Lung (tissue), 12 donors: ENCODE results near the gene HOXD13. TPM values are rescaled to one million over a fixed set of nuclear protein-coding genes. Genes with fewer than 3 reads are reported as not detected.
A peak's percentile ranks its signal among the peaks of the same experiment; 100 is the strongest.

ENCODE experiments used
- ATAC-seq: fragments of 200-7000 bp; cut with Tn5 transposase; one replicate; pipeline ENCODE4 v1.9.1; 2020; ENCODE audit warnings: moderate number of reproducible peaks; ENCODE audit not compliant: insufficient read depth, low FRiP score
- DNase-seq, 3 donors: peaks; one replicate each; pipeline ENCODE4 v3.0.0-alpha.2; 2013 to 2017
- H3K27ac ChIP-seq, 2 donors: one replicate each; pipeline ENCODE4 v1.5.1; 2013; ENCODE audit warnings: mild to moderate bottlenecking in 2 of 2, moderate library complexity in 2 of 2, control low read depth in 1 of 2, inconsistent platforms in 1 of 2, low read depth in 1 of 2, low read length in 1 of 2
- H3K27me3 ChIP-seq, 3 donors: one replicate each; pipeline ENCODE4 v1.5.1; 2013; ENCODE audit warnings: low read length in 2 of 3; ENCODE audit not compliant: control insufficient read depth in 3 of 3, insufficient read depth in 3 of 3
- H3K36me3 ChIP-seq, 4 donors: one replicate each; pipeline ENCODE4 v1.5.1; 2013; ENCODE audit warnings: low read length in 4 of 4, mild to moderate bottlenecking in 1 of 4, moderate library complexity in 1 of 4; ENCODE audit not compliant: control insufficient read depth in 4 of 4, insufficient read depth in 4 of 4
- H3K4me1 ChIP-seq, 5 donors: one replicate each; pipeline ENCODE4 v1.5.1; 2013; ENCODE audit warnings: low read length in 5 of 5, mild to moderate bottlenecking in 2 of 5, moderate library complexity in 1 of 5; ENCODE audit not compliant: control insufficient read depth in 5 of 5, insufficient read depth in 5 of 5
- H3K4me3 ChIP-seq: one replicate; pipeline ENCODE4 v1.5.1; 2013; ENCODE audit warnings: mild to moderate bottlenecking, control low read depth, moderate library complexity
- H3K9ac ChIP-seq, 2 donors: one replicate each; pipeline ENCODE4 v1.5.1; 2013; ENCODE audit warnings: low read length in 2 of 2, control low read depth in 1 of 2; ENCODE audit not compliant: insufficient read depth in 1 of 2
- H3K9me3 ChIP-seq, 4 donors: one replicate each; pipeline ENCODE4 v1.5.1; 2013; ENCODE audit warnings: low read length in 3 of 4, mild to moderate bottlenecking in 1 of 4, moderate library complexity in 1 of 4; ENCODE audit not compliant: control insufficient read depth in 4 of 4, insufficient read depth in 3 of 4
- WGBS, 2 donors: extraction: QIAGEN DNeasy Blood & Tissue Kit; methylation state at CpG; one replicate each; pipeline ENCODE4 v1.1.7; 2013; 5-methylcytosine and 5-hydroxymethylcytosine counted together
- polyA plus RNA-seq, 2 donors: library from polyadenylated mRNA; stranded (reverse); fragments of 200-250 nt; gene quantifications; one replicate each; pipeline ENCODE4 v1.2.1, GENCODE V29; 2013
- total RNA-seq, 2 donors: library from RNA; depleted of rRNA in 1 of 2; stranded (reverse); fragments of >200 nt in 1 of 2; gene quantifications; one replicate each; pipeline ENCODE4 v1.2.1, GENCODE V29; 2014 to 2021
- TF ChIP-seq, protein P1 (sequence below): IDR thresholded peaks from 2 replicates; pipeline ENCODE4 v1.5.1; 2012; ENCODE audit warnings: mild to moderate bottlenecking; ENCODE audit errors: control extremely low read depth, extremely low read depth
- donor health status: control.
- donor health status: control.
- donor health status: Bipolar disorder and iron deficiency.
- donor health status: healthy.
- donor health status: DM: yes; HTN: yes; CAD: no.

Gene HOXD13
- total and polyA plus RNA-seq, 4 donors: not detected

DNA sequence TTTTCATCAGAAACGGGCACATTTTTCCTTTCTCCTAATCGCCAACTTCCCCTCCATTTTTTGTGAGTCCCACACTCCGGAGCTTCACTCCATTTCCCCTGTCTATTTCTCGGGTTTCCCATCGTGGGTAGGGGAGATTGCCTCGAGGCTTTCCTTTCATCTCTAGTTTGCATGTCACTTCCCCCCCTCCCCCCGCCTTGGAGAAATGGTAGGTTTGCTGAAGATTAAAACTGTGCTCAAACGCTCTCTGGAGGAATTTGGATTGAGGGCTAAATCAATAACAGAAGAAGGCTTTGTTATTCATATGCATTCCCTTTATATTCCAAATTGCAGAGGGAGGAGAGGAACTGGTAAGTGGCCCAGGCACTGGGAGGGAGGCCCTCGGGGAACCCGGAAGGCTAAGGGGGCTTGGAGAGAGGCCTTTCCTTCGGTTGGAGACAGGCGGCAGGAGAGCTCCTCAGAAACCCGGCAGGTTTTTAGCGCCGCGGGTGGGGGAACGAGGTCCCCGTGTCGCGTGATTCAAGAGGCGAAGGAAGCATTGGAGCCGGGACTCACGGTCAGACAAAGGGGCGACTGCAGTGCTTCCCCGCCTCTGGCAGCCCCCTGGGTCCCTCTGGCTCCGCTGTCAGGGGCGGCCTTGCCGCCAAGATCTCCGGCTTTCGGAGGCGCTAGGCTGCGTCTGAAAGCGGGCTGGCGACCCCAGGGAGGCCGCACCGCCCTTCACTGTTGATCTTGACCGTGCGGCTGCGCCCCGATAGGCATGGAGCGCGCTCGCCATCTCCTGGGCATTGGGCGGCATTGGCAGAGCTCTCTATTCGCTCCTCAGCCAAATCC is 4.7 kb downstream of the HOXD13 start:
- 2 to 3% methylated on average over 45 of the region's 45 CpGs for WGBS, 2 donors
- Histone ChIP-seq H3K9ac (no peak overlapping the region), H3K27ac (no peak overlapping the region), H3K27me3 (peaks cover 25 to 93% (median 86%) of the 10 kb centered on the region in 3 donors), H3K36me3 (no peaks in the 10 kb centered on the region), H3K4me1 (peaks cover 0 to 22% (median 15%) of the 10 kb centered on the region in 5 donors), H3K9me3 (peaks cover 0 to 14% (median 0%) of the 10 kb centered on the region in 4 donors), H3K4me3 (no peak overlapping the region)
- TF ChIP-seq, protein P1, sequence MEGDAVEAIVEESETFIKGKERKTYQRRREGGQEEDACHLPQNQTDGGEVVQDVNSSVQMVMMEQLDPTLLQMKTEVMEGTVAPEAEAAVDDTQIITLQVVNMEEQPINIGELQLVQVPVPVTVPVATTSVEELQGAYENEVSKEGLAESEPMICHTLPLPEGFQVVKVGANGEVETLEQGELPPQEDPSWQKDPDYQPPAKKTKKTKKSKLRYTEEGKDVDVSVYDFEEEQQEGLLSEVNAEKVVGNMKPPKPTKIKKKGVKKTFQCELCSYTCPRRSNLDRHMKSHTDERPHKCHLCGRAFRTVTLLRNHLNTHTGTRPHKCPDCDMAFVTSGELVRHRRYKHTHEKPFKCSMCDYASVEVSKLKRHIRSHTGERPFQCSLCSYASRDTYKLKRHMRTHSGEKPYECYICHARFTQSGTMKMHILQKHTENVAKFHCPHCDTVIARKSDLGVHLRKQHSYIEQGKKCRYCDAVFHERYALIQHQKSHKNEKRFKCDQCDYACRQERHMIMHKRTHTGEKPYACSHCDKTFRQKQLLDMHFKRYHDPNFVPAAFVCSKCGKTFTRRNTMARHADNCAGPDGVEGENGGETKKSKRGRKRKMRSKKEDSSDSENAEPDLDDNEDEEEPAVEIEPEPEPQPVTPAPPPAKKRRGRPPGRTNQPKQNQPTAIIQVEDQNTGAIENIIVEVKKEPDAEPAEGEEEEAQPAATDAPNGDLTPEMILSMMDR: peak; percentile 75
- DNase-seq (peak; percentile 84 to 86 (median 86)), ATAC-seq (peak; percentile 88)

DNA sequence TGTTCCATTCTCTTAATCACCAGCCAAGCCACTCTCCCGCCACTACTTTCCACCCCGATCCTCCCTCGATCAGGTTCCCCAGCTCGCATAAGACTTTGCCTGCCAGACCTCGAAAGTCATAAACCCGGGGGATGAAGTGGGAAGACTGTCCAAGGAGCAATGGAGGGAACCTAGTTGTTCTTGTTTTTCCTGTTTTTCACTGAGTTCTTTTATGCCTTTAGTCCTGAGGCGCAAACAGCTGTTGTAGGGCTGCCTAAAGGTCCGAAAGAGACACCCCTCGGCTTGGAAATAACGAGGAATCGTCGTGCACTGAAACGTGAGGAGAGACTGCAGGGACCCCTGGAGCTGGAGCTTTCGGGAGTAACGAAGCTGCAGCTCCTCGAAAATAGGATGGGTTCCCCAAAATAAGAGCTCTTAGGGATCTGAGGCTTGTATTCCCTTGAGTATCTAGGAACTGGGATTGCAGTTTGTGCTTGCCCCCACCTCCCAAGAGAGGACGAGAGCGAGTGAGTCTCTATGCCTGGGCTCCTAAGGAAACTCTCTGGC is 5.4 kb downstream of the HOXD13 start:
- ATAC-seq (no peak), DNase-seq (no peak)
- Histone ChIP-seq H3K4me3 (no peak overlapping the region), H3K27ac (no peak overlapping the region), H3K36me3 (no peaks in the 10 kb centered on the region), H3K9me3 (peaks cover 0 to 14% (median 0%) of the 10 kb centered on the region in 4 donors), H3K9ac (no peak overlapping the region), H3K4me1 (peaks cover 0 to 22% (median 12%) of the 10 kb centered on the region in 5 donors), H3K27me3 (peaks cover 25 to 98% (median 93%) of the 10 kb centered on the region in 3 donors)
- TF ChIP-seq, protein P1: no peak
- 3 to 4% methylated on average over 18 of the region's 18 CpGs for whole genome bisulfite sequencing, 2 donors

DNA sequence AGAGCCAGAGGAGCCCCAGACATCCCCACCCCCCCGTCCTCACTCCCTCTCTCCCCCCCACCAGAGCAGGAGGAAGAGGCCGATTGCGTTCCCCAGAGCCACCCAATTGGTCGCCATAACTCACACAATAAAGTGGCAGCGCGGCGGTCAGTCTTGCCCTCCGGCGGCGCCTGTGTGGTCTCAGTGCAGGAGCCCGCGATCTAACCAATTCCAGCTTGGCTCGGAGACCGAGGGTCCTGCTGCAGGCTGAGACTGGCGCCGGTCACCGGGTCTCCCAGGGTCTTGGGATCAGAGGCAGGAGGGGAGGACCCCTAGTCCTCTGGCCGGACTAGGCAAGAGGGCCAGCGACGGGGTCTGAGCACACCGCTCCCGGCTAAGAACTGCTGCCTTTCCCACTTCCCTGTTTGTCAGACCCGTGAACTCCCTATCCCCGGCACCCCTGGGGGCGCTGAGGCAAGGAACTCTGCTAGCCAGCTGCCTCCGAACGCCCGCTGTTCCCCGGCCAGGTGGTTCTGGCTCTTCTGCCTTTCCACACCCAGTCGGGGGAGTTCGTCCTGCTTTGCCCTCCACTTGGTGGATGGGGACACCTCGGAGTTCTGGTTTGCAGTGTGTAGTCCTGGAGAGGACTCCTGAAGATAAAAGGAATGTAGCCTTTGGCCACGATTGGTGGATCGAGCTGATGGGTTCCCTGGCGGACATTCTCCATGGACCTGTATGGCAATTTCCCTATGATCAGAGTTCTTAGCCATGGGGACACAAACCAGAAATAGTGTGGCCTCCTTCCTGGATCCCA is 6.0 kb downstream of the HOXD13 start:
- 5 to 6% methylated on average over 35 of the region's 35 CpGs for WGBS, 2 donors
- peaks cover 21 to 98% (median 94%) of the 10 kb centered on the region in 3 donors for H3K27me3 ChIP-seq
- no peak for DNase-seq
- no peak overlapping the region for H3K27ac ChIP-seq
- no peak overlapping the region for H3K9ac ChIP-seq
- H3K4me1 ChIP-seq: peaks cover 0 to 16% (median 5%) of the 10 kb centered on the region in 5 donors
- H3K4me3 ChIP-seq: no peak overlapping the region
- TF ChIP-seq, protein P1: no peak
- H3K9me3 ChIP-seq: peaks cover 0 to 8% (median 0%) of the 10 kb centered on the region in 4 donors
- no peaks in the 10 kb centered on the region for H3K36me3 ChIP-seq
- ATAC-seq: no peak
